Measurements from ENCODE around the gene BEST4. TPM values are rescaled to one million over a fixed set of nuclear protein-coding genes. Genes with fewer than 3 reads are reported as not detected.
"Not testable (repeated sequence)": the region's sequence is repeated elsewhere in the genome, so short reads cannot be mapped to it uniquely, and the experiment has no call there.

Gene BEST4
- polyA plus RNA-seq, 1 donor from 2014 or later: not detected

- Histone ChIP-seq H2AFZ (ENCODE audit: low read depth, low read length) (no peak overlapping the region), H3K36me3 (ENCODE audit: insufficient read depth, low read length) (no peaks in the 10 kb centered on the region), H3K27ac (ENCODE audit: low read length) (no peak overlapping the region), H3K9ac (ENCODE audit: low read length) (no peak overlapping the region), H3K4me2 (ENCODE audit: low read length) (no peak overlapping the region), H3K9me2 (ENCODE audit: insufficient read depth, low read length) (no peaks in the 10 kb centered on the region), H3K4me3 (ENCODE audit: low read length) (no peak overlapping the region), H3K9me3 (ENCODE audit: low read length) (no peaks in the 10 kb centered on the region), H4K20me1 (ENCODE audit: insufficient read depth) (no peaks in the 10 kb centered on the region), H3K79me2 (replicated peaks; ENCODE audit: insufficient read depth, low read length) (no peaks in the 10 kb centered on the region), H3F3A (ENCODE audit: insufficient read depth, low read length, poor library complexity, severe bottlenecking) (no peaks in the 10 kb centered on the region), H3K27me3 (ENCODE audit: insufficient read depth, low read depth, low read length) (no peaks in the 10 kb centered on the region)
- TF ChIP-seq SMC3 (conservative IDR thresholded peaks at IDR 0.05; ENCODE audit: poor library complexity): no peak
- no peak for TF ChIP-seq TAF1 (IDR thresholded peaks at IDR 0.05; ENCODE audit: low read depth)
- no peak for TF ChIP-seq POLR2AphosphoS5 (IDR thresholded peaks at IDR 0.05)
- no peak for TF ChIP-seq EP300 (conservative IDR thresholded peaks at IDR 0.05; ENCODE audit: poor library complexity, severe bottlenecking)
Measured at GRCh38 chr1:44798481-44799365, 10.8 kb upstream of the BEST4 start.

GRCh38 chr1:44797886-44798285, 9.9 kb upstream of the BEST4 start:
- H2AFZ ChIP-seq (ENCODE audit: low read depth, low read length); H3K79me2 ChIP-seq (replicated peaks; ENCODE audit: insufficient read depth, low read length); H3K4me2 ChIP-seq (ENCODE audit: low read length); H3K27me3 ChIP-seq (ENCODE audit: insufficient read depth, low read depth, low read length); H4K20me1 ChIP-seq (ENCODE audit: insufficient read depth); H3K27ac ChIP-seq (ENCODE audit: low read length); H3K36me3 ChIP-seq (ENCODE audit: insufficient read depth, low read length); H3K4me3 ChIP-seq (ENCODE audit: low read length); H3K9me2 ChIP-seq (ENCODE audit: insufficient read depth, low read length); H3F3A ChIP-seq (ENCODE audit: insufficient read depth, low read length, poor library complexity, severe bottlenecking); H3K9ac ChIP-seq (ENCODE audit: low read length); H3K9me3 ChIP-seq (ENCODE audit: low read length): not testable (repeated sequence)

GRCh38 chr1:44792736-44793502, 4.9 kb upstream of the BEST4 start:
- H3K4me3 ChIP-seq (ENCODE audit: low read length): no peak overlapping the region
- no peaks in the 10 kb centered on the region for H3K9me2 ChIP-seq (ENCODE audit: insufficient read depth, low read length)
- no peaks in the 10 kb centered on the region for H3K27me3 ChIP-seq (ENCODE audit: insufficient read depth, low read depth, low read length)
- no peak overlapping the region for H2AFZ ChIP-seq (ENCODE audit: low read depth, low read length)
- no peaks in the 10 kb centered on the region for H3K36me3 ChIP-seq (ENCODE audit: insufficient read depth, low read length)
- no peak overlapping the region for H3K4me2 ChIP-seq (ENCODE audit: low read length)
- H4K20me1 ChIP-seq (ENCODE audit: insufficient read depth): no peaks in the 10 kb centered on the region
- H3K9me3 ChIP-seq (ENCODE audit: low read length): no peaks in the 10 kb centered on the region
- no peaks in the 10 kb centered on the region for H3K79me2 ChIP-seq (replicated peaks; ENCODE audit: insufficient read depth, low read length)
- no peak overlapping the region for H3K27ac ChIP-seq (ENCODE audit: low read length)
- TF ChIP-seq MXI1 (conservative IDR thresholded peaks at IDR 0.05; ENCODE audit: poor library complexity, severe bottlenecking) (no peak), POLR2AphosphoS5 (IDR thresholded peaks at IDR 0.05) (no peak), EP300 (conservative IDR thresholded peaks at IDR 0.05; ENCODE audit: poor library complexity, severe bottlenecking) (no peak), CTCF (IDR thresholded peaks at IDR 0.05; ENCODE audit: poor library complexity, severe bottlenecking) (no peak), TAF1 (IDR thresholded peaks at IDR 0.05; ENCODE audit: low read depth) (no peak), RAD21 (conservative IDR thresholded peaks at IDR 0.05) (no peak), SMC3 (conservative IDR thresholded peaks at IDR 0.05; ENCODE audit: poor library complexity) (no peak), EZH2 (IDR thresholded peaks at IDR 0.05; ENCODE audit: borderline replicate concordance, insufficient read depth, low read length, poor library complexity, severe bottlenecking) (no peak), REST (IDR thresholded peaks at IDR 0.05; ENCODE audit: borderline replicate concordance) (no peak)
- no peak overlapping the region for H3K9ac ChIP-seq (ENCODE audit: low read length)
- H3F3A ChIP-seq (ENCODE audit: insufficient read depth, low read length, poor library complexity, severe bottlenecking): no peaks in the 10 kb centered on the region

Measured in neural cell (in vitro differentiated cells).